GM12878 (cell line): Measurements from ENCODE around the gene SORCS2. TPM values are rescaled to one million over a fixed set of nuclear protein-coding genes. Genes with fewer than 3 reads are reported as not detected.

ENCODE experiments used
- BACH1 ChIP-seq: fragments of 450-650 bp; IDR thresholded peaks from 2 replicates; pipeline ENCODE4 v1.6.1; 2017; ENCODE audit warnings: mild to moderate bottlenecking, borderline replicate concordance
- BMI1 ChIP-seq: fragments of 450-650 bp; IDR thresholded peaks from 2 replicates; pipeline ENCODE4 v1.6.1; 2016; ENCODE audit warnings: mild to moderate bottlenecking, moderate library complexity, borderline replicate concordance
- FOS ChIP-seq: IDR thresholded peaks from 3 replicates; pipeline ENCODE4 v1.6.1; 2011; ENCODE audit warnings: borderline replicate concordance; ENCODE audit not compliant: insufficient read length; ENCODE audit errors: extremely low read depth
- IKZF2 ChIP-seq, 2 experiments: fragments of 450-650 bp; IDR thresholded peaks; 2 replicates each; pipeline ENCODE4 v1.6.1; 2017; ENCODE audit warnings: mild to moderate bottlenecking in 2 of 2, moderate library complexity in 2 of 2
- KAT2A ChIP-seq: conservative IDR thresholded peaks from 2 replicates; pipeline ENCODE4 v1.6.1; 2011; ENCODE audit warnings: low read depth, low read length; ENCODE audit not compliant: control insufficient read depth
- NFYA ChIP-seq: IDR thresholded peaks from 2 replicates; pipeline ENCODE4 v1.6.1; 2011; ENCODE audit warnings: low read depth, mild to moderate bottlenecking, low read length, improper control_type of control experiment, borderline replicate concordance
- SIN3A ChIP-seq: IDR thresholded peaks from 2 replicates; pipeline ENCODE4 v1.6.1; 2012; ENCODE audit warnings: low read depth, low read length, improper control_type of control experiment
- SKIL ChIP-seq: fragments of 450-650 bp; IDR thresholded peaks from 2 replicates; pipeline ENCODE4 v1.6.1; 2017; ENCODE audit warnings: mild to moderate bottlenecking, low read depth, inconsistent platforms; ENCODE audit not compliant: poor library complexity, severe bottlenecking
- TARDBP ChIP-seq: IDR thresholded peaks from 2 replicates; pipeline ENCODE4 v1.6.1; 2016; ENCODE audit warnings: borderline replicate concordance
- ZNF207 ChIP-seq: fragments of 450-650 bp; IDR thresholded peaks from 2 replicates; pipeline ENCODE4 v1.6.1; 2014; ENCODE audit warnings: antibody characterized with exemption, mild to moderate bottlenecking, borderline replicate concordance
- polyA plus RNA-seq, 11 experiments: library from polyadenylated mRNA; depleted of rRNA in 4 of 11; unstranded in 6 of 11; stranded (reverse) in 5 of 11; fragments of >200 nt; fragmentation: Nextera tagmentation in 4 of 11; fragmentation: Illumina TruSeq in 1 of 11; extraction: Ambion mirVana in 4 of 11; extraction: Trizol in 1 of 11; gene quantifications; 1 replicate in 1 of 11; 2 replicates in 10 of 11; pipeline versions ENCODE4 v1.2.1 to v1.2.3, GENCODE V29; 2011 to 2016; ENCODE audit warnings: inconsistent platforms in 2 of 11, missing spikeins in 2 of 11, low read depth in 1 of 11
- total RNA-seq, 4 experiments: library from RNA; depleted of rRNA in 3 of 4; stranded (reverse); fragments of >200 nt in 3 of 4; fragmentation: Illumina TruSeq in 1 of 4; extraction: Trizol in 1 of 4; gene quantifications; 2 replicates each; pipeline versions ENCODE4 v1.2.1 to v1.2.3, GENCODE V29; 2013 to 2021
- TF ChIP-seq, protein P1 (sequence below): fragments of 450-650 bp; formaldehyde crosslinking; IDR thresholded peaks from 2 replicates; pipeline ENCODE4 v1.5.0; 2022; ENCODE audit warnings: mild to moderate bottlenecking, missing genetic modification characterization
- TF ChIP-seq, protein P2 (sequence below): fragments of 450-650 bp; IDR thresholded peaks from 2 replicates; pipeline ENCODE4 v1.6.1; 2016; ENCODE audit warnings: mild to moderate bottlenecking, moderate library complexity, borderline replicate concordance

The SORCS2 gene
- total and polyA plus RNA-seq, 10 of the 15 experiments (the other 5 are each of a cell fraction or from before 2014, with no cell fraction given) = 0.01 to 0.15 (median 0.05) TPM; not detected in 5

DNA sequence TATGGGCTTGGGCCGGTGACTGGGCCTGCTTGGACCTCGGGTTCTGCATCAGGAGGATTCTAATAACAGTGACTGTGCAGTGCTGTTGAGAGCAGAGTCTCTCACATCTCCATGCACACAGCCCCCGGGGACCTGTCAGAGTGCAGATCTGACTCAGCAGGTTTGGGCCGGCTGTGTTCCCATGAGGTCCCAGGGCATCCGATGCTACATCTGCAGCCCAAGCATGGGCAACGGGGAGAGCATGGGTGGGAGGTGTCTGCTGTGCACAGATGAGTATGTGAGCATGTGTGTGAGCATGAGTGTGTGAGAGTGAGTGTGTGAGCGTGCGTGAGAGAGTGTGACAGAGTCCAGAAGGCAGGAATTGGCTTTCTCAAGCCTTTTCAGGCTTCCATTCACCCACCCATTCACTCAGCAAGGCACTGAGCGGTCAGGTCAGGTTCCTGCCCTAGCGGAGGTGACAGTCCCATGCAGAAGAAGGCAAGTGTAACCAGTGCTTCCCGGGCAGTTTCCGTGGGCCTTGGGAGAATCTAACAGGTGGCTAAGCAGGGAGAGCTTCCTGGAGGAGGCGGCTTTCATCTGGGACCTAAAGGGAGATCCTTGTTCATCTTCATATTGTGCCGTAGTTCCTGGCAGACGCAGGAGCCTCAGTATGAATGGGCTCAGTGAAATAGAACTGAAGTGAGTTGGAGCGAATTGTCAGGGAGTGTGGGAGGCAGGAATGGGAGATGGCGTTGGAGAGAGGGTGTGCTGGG lies 62.6 kb downstream of the SORCS2 start (continued):
- peak; percentile 25 for TF ChIP-seq SKIL
- peak; percentile 23 to 47; a peak in 3 of 4 replicates for TF ChIP-seq IKZF2 (IDR thresholded peaks at IDR 0.05)
- TF ChIP-seq, protein P1, sequence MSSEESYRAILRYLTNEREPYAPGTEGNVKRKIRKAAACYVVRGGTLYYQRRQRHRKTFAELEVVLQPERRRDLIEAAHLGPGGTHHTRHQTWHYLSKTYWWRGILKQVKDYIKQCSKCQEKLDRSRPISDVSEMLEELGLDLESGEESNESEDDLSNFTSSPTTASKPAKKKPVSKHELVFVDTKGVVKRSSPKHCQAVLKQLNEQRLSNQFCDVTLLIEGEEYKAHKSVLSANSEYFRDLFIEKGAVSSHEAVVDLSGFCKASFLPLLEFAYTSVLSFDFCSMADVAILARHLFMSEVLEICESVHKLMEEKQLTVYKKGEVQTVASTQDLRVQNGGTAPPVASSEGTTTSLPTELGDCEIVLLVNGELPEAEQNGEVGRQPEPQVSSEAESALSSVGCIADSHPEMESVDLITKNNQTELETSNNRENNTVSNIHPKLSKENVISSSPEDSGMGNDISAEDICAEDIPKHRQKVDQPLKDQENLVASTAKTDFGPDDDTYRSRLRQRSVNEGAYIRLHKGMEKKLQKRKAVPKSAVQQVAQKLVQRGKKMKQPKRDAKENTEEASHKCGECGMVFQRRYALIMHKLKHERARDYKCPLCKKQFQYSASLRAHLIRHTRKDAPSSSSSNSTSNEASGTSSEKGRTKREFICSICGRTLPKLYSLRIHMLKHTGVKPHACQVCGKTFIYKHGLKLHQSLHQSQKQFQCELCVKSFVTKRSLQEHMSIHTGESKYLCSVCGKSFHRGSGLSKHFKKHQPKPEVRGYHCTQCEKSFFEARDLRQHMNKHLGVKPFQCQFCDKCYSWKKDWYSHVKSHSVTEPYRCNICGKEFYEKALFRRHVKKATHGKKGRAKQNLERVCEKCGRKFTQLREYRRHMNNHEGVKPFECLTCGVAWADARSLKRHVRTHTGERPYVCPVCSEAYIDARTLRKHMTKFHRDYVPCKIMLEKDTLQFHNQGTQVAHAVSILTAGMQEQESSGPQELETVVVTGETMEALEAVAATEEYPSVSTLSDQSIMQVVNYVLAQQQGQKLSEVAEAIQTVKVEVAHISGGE = no peak
- TF ChIP-seq KAT2A = no peak
- TF ChIP-seq FOS = no peak
- TF ChIP-seq TARDBP = no peak
- TF ChIP-seq ZNF207 = no peak
- no peak for TF ChIP-seq BACH1
- no peak for TF ChIP-seq NFYA
- TF ChIP-seq, protein P2, sequence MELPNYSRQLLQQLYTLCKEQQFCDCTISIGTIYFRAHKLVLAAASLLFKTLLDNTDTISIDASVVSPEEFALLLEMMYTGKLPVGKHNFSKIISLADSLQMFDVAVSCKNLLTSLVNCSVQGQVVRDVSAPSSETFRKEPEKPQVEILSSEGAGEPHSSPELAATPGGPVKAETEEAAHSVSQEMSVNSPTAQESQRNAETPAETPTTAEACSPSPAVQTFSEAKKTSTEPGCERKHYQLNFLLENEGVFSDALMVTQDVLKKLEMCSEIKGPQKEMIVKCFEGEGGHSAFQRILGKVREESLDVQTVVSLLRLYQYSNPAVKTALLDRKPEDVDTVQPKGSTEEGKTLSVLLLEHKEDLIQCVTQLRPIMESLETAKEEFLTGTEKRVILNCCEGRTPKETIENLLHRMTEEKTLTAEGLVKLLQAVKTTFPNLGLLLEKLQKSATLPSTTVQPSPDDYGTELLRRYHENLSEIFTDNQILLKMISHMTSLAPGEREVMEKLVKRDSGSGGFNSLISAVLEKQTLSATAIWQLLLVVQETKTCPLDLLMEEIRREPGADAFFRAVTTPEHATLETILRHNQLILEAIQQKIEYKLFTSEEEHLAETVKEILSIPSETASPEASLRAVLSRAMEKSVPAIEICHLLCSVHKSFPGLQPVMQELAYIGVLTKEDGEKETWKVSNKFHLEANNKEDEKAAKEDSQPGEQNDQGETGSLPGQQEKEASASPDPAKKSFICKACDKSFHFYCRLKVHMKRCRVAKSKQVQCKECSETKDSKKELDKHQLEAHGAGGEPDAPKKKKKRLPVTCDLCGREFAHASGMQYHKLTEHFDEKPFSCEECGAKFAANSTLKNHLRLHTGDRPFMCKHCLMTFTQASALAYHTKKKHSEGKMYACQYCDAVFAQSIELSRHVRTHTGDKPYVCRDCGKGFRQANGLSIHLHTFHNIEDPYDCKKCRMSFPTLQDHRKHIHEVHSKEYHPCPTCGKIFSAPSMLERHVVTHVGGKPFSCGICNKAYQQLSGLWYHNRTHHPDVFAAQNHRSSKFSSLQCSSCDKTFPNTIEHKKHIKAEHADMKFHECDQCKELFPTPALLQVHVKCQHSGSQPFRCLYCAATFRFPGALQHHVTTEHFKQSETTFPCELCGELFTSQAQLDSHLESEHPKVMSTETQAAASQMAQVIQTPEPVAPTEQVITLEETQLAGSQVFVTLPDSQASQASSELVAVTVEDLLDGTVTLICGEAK = no peak
- TF ChIP-seq BMI1 = no peak
- no peak for TF ChIP-seq SIN3A
